Ovary (tissue), 3 donors: ENCODE data around the gene ALLC.

Experiments used
- CTCF ChIP-seq, 3 donors: fragments of 450-650 bp in 2 of 3; fragments of 200-600 bp in 1 of 3; IDR thresholded peaks; one replicate each; pipeline versions ENCODE4 v1.5.1 to v1.8.0; 2016 to 2022; ENCODE audit warnings: antibody characterized with exemption in 3 of 3, mild to moderate bottlenecking in 1 of 3
- EP300 ChIP-seq: sonication (generic); formaldehyde crosslinking; IDR thresholded peaks from one replicate; pipeline ENCODE4 v1.6.1; 2017; ENCODE audit warnings: antibody characterized with exemption
- POLR2A ChIP-seq: fragments of 450-650 bp; IDR thresholded peaks from one replicate; pipeline ENCODE4 v1.6.1; 2017; ENCODE audit warnings: antibody characterized with exemption, mild to moderate bottlenecking, moderate library complexity
- donor health status: DM: no; HTN: no; CAD: no.

DNA sequence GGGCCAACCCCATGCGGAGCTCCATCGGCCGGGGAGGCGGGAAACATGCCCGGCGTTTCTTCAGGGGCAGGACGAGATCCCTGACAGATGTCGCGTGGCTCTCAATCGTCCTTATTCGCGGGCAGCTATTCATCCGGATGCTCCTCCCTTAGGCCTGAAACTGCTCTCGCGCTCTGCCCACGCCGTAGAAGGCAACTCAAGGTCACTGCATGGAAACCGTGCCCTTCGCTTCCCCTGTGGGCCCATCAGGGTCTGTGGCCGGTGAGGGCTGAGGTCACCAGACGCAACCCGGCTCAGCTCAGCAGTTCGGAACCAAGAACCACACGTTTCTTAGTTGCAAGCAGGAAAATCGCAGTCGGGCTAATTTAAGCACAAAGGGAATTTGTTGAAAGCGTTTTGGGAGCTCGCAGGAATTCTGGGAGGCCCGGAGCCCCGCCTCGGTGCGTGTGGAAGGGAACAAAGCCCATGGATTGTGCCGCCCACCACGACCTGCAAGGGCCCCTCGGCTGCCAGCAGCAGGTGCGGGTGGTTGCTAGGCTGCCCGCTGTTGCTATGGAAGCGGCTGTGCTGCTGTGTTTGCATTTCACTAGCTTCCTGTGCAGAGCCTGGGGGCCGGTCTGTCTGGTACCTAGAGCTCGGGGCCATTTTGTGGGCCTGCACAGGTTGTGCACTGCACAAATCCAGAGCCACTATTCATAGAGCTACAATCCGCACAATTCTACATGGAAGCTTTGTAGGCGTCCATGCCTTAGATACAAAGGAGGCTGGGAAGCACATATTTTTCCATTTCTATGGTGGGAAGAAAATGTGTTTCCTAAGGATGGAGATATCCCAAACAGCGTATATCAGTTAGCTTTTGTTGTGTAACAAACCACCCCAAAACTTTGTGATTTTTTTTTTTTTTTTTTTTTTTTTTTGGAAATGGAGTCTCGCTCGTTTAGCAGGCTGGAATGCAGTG, 6.0 kb upstream of the ALLC start:
- TF ChIP-seq CTCF (IDR thresholded peaks at IDR 0.05) (no peak), POLR2A (no peak), EP300 (no peak)
